ENCODE results near the gene RPS6KA5.

RPS6KA5 gene

DNA sequence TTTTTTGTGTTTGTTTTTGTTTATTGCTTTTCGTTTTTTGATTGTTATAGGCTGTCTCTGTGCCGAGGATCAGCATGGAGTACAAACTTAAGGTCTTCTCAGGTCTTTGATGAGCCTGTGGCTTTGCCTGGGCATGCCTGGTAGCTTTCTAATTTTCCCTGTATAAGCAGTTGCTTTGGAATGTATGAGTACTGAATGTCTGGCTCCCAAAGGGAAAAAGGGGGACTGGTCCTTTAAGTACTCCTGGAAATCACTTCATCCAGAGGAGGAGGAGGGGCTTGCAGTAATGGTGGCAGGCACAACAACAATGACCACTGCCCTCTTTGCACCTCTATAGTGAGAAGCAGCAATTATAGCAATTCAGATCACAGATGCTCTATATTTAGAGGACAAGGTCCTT is 176.7 kb downstream of the RPS6KA5 start:
- Histone ChIP-seq H3F3A (ENCODE audit: insufficient read depth, low read length) (no peaks in the 10 kb centered on the region), H3K79me2 (ENCODE audit: low read length) (no peaks in the 10 kb centered on the region), H3K9me2 (replicated peaks; ENCODE audit: insufficient read depth, low read length) (no peaks in the 10 kb centered on the region), H3K27me3 (replicated peaks; ENCODE audit: insufficient read depth, low read length) (no peaks in the 10 kb centered on the region), H3K9me3 (replicated peaks; ENCODE audit: insufficient read depth, low read length) (no peaks in the 10 kb centered on the region), H3K4me3 (ENCODE audit: low read length) (no peak overlapping the region), H3K4me1 (ENCODE audit: low read length) (no peaks in the 10 kb centered on the region), H2AFZ (ENCODE audit: low read length) (no peak overlapping the region), H3K9ac (ENCODE audit: low read length) (no peak overlapping the region), H3K4me2 (ENCODE audit: low read depth, low read length) (no peak overlapping the region), H4K20me1 (ENCODE audit: insufficient read depth, low read length) (no peaks in the 10 kb centered on the region), H3K36me3 (replicated peaks; ENCODE audit: insufficient read depth, low read length) (no peaks in the 10 kb centered on the region), H3K27ac (ENCODE audit: low read length) (no peak overlapping the region)
- no peak for DNase-seq
- TF ChIP-seq EZH2phosphoT487 (IDR thresholded peaks at IDR 0.05; ENCODE audit: low read length), result no peak
- TF ChIP-seq, protein P1, sequence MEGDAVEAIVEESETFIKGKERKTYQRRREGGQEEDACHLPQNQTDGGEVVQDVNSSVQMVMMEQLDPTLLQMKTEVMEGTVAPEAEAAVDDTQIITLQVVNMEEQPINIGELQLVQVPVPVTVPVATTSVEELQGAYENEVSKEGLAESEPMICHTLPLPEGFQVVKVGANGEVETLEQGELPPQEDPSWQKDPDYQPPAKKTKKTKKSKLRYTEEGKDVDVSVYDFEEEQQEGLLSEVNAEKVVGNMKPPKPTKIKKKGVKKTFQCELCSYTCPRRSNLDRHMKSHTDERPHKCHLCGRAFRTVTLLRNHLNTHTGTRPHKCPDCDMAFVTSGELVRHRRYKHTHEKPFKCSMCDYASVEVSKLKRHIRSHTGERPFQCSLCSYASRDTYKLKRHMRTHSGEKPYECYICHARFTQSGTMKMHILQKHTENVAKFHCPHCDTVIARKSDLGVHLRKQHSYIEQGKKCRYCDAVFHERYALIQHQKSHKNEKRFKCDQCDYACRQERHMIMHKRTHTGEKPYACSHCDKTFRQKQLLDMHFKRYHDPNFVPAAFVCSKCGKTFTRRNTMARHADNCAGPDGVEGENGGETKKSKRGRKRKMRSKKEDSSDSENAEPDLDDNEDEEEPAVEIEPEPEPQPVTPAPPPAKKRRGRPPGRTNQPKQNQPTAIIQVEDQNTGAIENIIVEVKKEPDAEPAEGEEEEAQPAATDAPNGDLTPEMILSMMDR (IDR thresholded peaks at IDR 0.05; ENCODE audit: low read length), result no peak
- TF ChIP-seq EZH2 (optimal IDR thresholded peaks at IDR 0.05; ENCODE audit: low read depth, low read length), result no peak

- no peaks in the 10 kb centered on the region for H4K20me1 ChIP-seq (ENCODE audit: insufficient read depth, low read length)
- DNase-seq, result no peak
- no peak overlapping the region for H3K9ac ChIP-seq (ENCODE audit: low read length)
- no peaks in the 10 kb centered on the region for H3K27me3 ChIP-seq (replicated peaks; ENCODE audit: insufficient read depth, low read length)
- no peaks in the 10 kb centered on the region for H3K79me2 ChIP-seq (ENCODE audit: low read length)
- H3K4me1 ChIP-seq (ENCODE audit: low read length), result no peaks in the 10 kb centered on the region
- no peak overlapping the region for H3K4me2 ChIP-seq (ENCODE audit: low read depth, low read length)
- H3K4me3 ChIP-seq (ENCODE audit: low read length), result no peak overlapping the region
- no peaks in the 10 kb centered on the region for H3K9me2 ChIP-seq (replicated peaks; ENCODE audit: insufficient read depth, low read length)
- no peaks in the 10 kb centered on the region for H3K9me3 ChIP-seq (replicated peaks; ENCODE audit: insufficient read depth, low read length)
- H3K27ac ChIP-seq (ENCODE audit: low read length), result no peak overlapping the region
- no peaks in the 10 kb centered on the region for H3K36me3 ChIP-seq (replicated peaks; ENCODE audit: insufficient read depth, low read length)
- no peak overlapping the region for H2AFZ ChIP-seq (ENCODE audit: low read length)
- no peaks in the 10 kb centered on the region for H3F3A ChIP-seq (ENCODE audit: insufficient read depth, low read length)
- TF ChIP-seq EZH2phosphoT487 (IDR thresholded peaks at IDR 0.05; ENCODE audit: low read length), result no peak
- TF ChIP-seq EZH2 (optimal IDR thresholded peaks at IDR 0.05; ENCODE audit: low read depth, low read length), result no peak
- TF ChIP-seq, protein P1 (IDR thresholded peaks at IDR 0.05; ENCODE audit: low read length), result no peak
Observed at GRCh38 chr14:90883197-90883596, 177.2 kb downstream of the RPS6KA5 start.

DNA sequence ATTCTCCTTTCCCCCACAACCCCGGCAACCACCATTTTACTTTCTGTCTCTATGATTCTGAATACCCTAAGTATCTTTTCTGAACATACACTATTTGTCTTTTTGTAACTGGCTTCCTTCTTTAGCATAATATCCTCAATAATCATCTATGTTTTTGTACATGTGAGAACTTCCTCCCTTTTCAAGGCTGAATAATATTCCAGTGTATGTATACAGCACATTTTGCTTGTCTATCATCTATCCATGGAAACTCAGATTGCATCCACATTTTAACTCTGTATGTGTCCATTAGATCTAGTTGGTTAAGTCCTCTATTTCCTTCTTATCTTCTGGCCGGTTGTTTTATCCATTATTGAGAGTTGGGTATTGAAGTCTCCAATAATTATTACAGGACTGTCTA is 180.2 kb downstream of the RPS6KA5 start:
- Histone ChIP-seq H3K9ac (ENCODE audit: low read length) (no peak overlapping the region), H3K36me3 (replicated peaks; ENCODE audit: insufficient read depth, low read length) (no peaks in the 10 kb centered on the region), H4K20me1 (ENCODE audit: insufficient read depth, low read length) (no peaks in the 10 kb centered on the region), H3K27me3 (replicated peaks; ENCODE audit: insufficient read depth, low read length) (no peaks in the 10 kb centered on the region), H3K27ac (ENCODE audit: low read length) (no peak overlapping the region), H2AFZ (ENCODE audit: low read length) (no peak overlapping the region), H3K9me3 (replicated peaks; ENCODE audit: insufficient read depth, low read length) (no peaks in the 10 kb centered on the region), H3K79me2 (ENCODE audit: low read length) (no peaks in the 10 kb centered on the region), H3K4me1 (ENCODE audit: low read length) (no peaks in the 10 kb centered on the region), H3K9me2 (replicated peaks; ENCODE audit: insufficient read depth, low read length) (no peaks in the 10 kb centered on the region), H3K4me3 (ENCODE audit: low read length) (no peak overlapping the region), H3F3A (ENCODE audit: insufficient read depth, low read length) (no peaks in the 10 kb centered on the region), H3K4me2 (ENCODE audit: low read depth, low read length) (no peak overlapping the region)
- DNase-seq, result no peak
- TF ChIP-seq, protein P1 (IDR thresholded peaks at IDR 0.05; ENCODE audit: low read length), result no peak
- TF ChIP-seq EZH2 (optimal IDR thresholded peaks at IDR 0.05; ENCODE audit: low read depth, low read length) (no peak), EZH2phosphoT487 (IDR thresholded peaks at IDR 0.05; ENCODE audit: low read length) (no peak)
